GM18507 (cell line): Measurements from ENCODE around the gene NCAPH2.

Experiments
- DNase-seq: peaks from one replicate; pipeline ENCODE4 v3.0.0; 2011; ENCODE audit warnings: low read depth; ENCODE audit not compliant: insufficient read length; ENCODE audit errors: extremely low spot score
- FAIRE-seq: peaks from 2 replicates; lab custom pipeline; 2011; peaks lifted over from hg19 to GRCh38; lab: Jason Lieb, UNC

Gene NCAPH2

DNA sequence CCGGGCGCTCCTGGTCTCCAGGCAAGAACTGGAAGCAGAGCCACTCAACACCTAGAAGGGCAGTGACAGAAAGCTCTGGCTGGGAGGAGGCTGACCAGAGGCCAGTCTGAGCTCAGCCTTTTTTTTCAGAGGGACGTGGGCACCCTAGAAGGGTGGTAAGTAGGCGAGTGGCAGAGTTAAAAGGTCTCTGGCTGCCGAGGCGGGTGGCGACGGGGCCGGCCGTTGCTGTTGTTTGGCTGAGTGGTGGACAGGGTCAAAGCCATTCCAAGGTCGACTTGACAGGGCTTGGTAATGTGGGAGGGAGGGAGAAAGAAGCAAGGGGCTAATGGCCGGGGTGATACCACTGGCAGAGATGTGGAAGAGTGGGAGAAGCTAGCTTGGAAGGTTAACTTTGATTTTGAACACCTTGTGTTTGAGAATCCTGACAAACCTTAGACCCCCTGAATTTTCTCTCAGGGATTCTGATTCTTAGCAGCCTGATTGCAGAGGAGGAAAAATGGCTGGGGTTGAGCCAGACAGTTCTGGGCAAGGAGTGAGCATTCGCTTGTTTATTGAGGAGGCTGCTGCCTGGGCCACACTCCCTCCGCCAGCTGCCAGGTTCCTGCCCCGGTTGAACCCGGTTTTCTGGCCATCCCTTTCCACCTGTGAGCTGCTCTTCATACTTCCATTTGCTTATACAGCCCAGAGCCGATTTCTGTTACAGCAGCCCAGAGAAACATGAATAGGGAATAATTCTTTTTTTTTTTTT is 55.6 kb downstream of the NCAPH2 start:
- no peak for FAIRE-seq
- DNase-seq: no peak

- no peak for FAIRE-seq
- DNase-seq: no peak
These were observed 56.3 kb downstream of the NCAPH2 start for GRCh38 chr22:50564289-50564688.

GRCh38 chr22:50567721-50568252 is 59.8 kb downstream of the NCAPH2 start:
- FAIRE-seq: no peak
- no peak for DNase-seq

DNA sequence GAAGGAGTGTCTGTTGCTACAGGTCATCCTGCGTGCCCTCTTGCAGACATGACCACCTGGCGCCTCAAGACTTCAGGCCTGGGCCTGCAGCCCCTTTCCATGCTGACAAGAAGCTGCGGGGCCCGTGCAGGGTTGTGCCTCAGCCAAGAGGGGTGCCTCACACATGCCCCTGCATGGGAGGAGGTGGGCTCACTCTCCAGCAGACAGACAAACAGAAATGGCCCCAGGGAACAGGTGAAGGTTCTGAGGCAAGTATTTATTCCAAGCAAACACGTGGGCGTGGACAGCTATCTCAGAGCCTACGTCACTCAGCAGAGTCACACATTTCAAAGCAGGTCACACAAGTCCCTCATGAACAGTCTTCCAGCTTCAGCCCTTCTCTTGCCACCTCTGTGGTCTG is 60.6 kb downstream of the NCAPH2 start:
- no peak for FAIRE-seq
- DNase-seq: no peak

DNA sequence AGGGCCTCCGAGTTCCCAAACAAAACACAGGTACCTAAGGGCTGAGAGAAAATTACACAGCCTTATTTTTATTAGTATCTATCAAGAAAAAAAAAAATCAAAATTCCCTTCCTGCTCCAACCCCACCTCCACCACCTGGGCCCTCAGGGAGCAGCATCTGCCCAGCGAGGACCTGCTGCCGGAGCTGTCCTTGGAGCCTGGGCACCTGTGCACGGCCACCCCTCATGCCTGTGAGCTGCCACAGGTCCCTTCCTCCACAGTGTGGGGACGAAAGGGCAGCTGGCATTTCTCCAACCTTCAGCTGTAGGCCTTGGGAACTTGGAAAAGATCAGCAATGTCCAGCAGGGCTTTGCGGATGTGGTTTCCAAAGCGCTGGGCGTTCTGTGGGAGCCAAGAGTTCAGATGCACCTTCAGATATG is 61.0 kb downstream of the NCAPH2 start:
- no peak for DNase-seq
- FAIRE-seq: no peak

- DNase-seq: no peak
- no peak for FAIRE-seq
These were observed 62.0 kb downstream of the NCAPH2 start for GRCh38 chr22:50569896-50570535.

DNA sequence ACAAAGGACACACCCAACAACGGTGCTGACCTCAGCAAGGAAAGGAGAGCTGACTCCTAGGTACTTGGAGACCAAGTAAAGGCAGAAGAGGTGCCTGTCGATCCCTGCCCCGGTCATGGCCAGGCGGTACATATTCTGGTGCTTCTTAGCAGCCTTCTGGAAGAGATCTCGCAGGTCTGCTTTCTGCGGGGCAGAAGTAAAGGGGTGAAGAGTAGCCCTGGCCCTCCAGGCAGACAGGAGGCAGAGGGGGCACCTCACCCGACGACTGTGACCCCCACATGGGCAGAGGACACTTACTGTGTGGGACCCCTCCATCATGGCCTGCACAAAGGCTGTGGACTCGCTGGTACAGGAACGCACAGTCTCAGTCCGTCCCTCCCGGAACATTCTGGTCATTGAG is 62.8 kb downstream of the NCAPH2 start:
- DNase-seq (no peak), FAIRE-seq (no peak)

GRCh38 chr22:50571264-50572175 is 63.5 kb downstream of the NCAPH2 start:
- DNase-seq (no peak), FAIRE-seq (no peak)

GRCh38 chr22:50572965-50573364 is 64.9 kb downstream of the NCAPH2 start:
- DNase-seq (no peak), FAIRE-seq (no peak)

DNA sequence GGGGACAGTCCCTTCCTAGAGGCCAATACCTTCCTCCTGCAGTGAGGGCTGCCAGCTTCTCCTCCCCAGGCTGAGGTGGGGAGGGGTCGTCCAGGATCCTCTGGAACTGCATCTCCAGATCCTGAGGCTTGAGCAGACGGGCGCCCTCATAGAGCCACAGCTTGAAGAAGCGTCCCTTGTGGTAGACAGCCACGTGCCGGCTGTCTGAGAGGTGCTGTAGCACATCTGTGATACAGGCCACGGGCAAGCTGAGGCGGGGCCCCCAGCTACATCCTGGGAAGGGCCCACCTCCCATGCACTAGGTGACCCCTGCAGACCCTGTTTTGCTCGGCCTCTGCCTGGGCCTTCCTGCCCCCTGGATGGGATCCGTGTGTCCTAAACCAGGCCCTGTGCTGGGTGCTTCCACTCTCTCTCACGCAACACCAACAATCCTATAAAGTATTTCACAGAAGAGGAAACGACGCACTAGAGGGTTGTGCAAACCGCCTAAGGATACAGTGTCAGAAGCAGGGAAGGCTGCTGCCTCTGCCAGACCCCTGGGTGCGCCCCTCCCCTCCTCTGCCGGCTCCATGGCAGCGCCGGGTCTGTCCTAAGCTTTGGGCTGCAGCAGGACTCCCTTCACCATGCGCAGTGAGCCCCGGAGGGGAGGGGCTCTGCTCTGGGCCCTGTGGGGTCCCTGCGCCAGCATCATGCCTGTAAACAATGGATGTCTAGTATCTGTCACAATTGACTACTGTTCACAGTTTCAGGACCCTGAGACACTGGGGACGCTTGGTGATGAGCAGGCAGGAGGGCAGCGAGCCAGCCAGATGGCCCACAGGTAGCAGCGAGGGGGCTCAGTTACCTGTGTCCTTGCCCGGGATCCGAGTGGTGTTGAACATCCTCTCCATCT is 65.7 kb downstream of the NCAPH2 start:
- DNase-seq (no peak), FAIRE-seq (no peak)

GRCh38 chr22:50574383-50574755 is 66.3 kb downstream of the NCAPH2 start:
- DNase-seq (no peak), FAIRE-seq (no peak)
